IMR-90 (cell line): ENCODE results near the gene TTI1. TPM values are rescaled to one million over a fixed set of nuclear protein-coding genes. Genes with fewer than 3 reads are reported as not detected.
A peak's percentile ranks its signal among the peaks of the same experiment; 100 is the strongest.

Source experiments
- ATAC-seq: fragments of 200-7000 bp; cut with Tn5 transposase; 2 replicates; pipeline ENCODE4 v1.9.1; 2020; ENCODE audit warnings: low read depth, mild to moderate bottlenecking, moderate library complexity
- BruUV-seq: library from RNA; stranded (reverse); fragments of 400-500 nt; replicated peaks from 2 replicates; lab custom pipeline; 2021; lab: Mats Ljungman, UMichigan
- CTCF ChIA-PET: fragments of 300-600 bp; formaldehyde crosslinking; extraction: SDS; loops from one replicate; lab custom pipeline; 2021; ENCODE audit warnings: antibody characterized with exemption; lab: Yijun Ruan, JAX
- POLR2A ChIA-PET: fragments of 300-600 bp; sonication (Branson Sonifier 250); formaldehyde crosslinking; loops from one replicate; lab custom pipeline; 2022; ENCODE audit warnings: antibody characterized with exemption; ENCODE audit not compliant: unreplicated experiment; lab: Charles Lee
- DNase-seq: peaks from one replicate; pipeline ENCODE4 v3.0.0; 2013
- H2AFZ ChIP-seq: replicated peaks from 2 replicates; pipeline ENCODE3; 2013; ENCODE audit warnings: low read length, mild to moderate bottlenecking; ENCODE audit not compliant: poor library complexity
- H2AK5ac ChIP-seq: 2 replicates; pipeline ENCODE4 v1.6.1; 2013; ENCODE audit warnings: low read depth, low read length, inconsistent platforms
- H2AK9ac ChIP-seq: replicated peaks from 2 replicates; pipeline ENCODE3; 2013; ENCODE audit warnings: mild to moderate bottlenecking, low read depth, low read length, moderate library complexity; ENCODE audit not compliant: poor library complexity
- H2BK120ac ChIP-seq: 2 replicates; pipeline ENCODE4 v1.6.1; 2013; ENCODE audit warnings: low read depth, low read length, inconsistent platforms
- H2BK15ac ChIP-seq: 3 replicates; pipeline ENCODE4 v1.6.1; 2013; ENCODE audit warnings: low read depth, low read length, inconsistent platforms
- H2BK20ac ChIP-seq: 2 replicates; pipeline ENCODE4 v1.6.1; 2013; ENCODE audit warnings: low read depth, mild to moderate bottlenecking, inconsistent platforms, low read length, moderate library complexity
- H2BK5ac ChIP-seq: 2 replicates; pipeline ENCODE4 v1.6.1; 2013; ENCODE audit warnings: mild to moderate bottlenecking, low read depth, low read length, inconsistent platforms; ENCODE audit not compliant: poor library complexity, severe bottlenecking
- H3K14ac ChIP-seq: replicated peaks from 2 replicates; pipeline ENCODE4 v1.6.1; 2013; ENCODE audit warnings: low read depth, low read length, inconsistent platforms
- H3K18ac ChIP-seq: 2 replicates; pipeline ENCODE4 v1.6.1; 2013; ENCODE audit warnings: low read depth, low read length, control low read depth
- H3K23ac ChIP-seq: 2 replicates; pipeline ENCODE4 v1.6.1; 2013; ENCODE audit warnings: low read depth, low read length, inconsistent platforms
- H3K27ac ChIP-seq: 2 replicates; pipeline ENCODE4 v1.5.1; 2013; ENCODE audit warnings: mild to moderate bottlenecking, control low read depth, low read length; ENCODE audit not compliant: insufficient read depth
- H3K27me3 ChIP-seq: 2 replicates; pipeline ENCODE4 v1.6.1; 2013; ENCODE audit warnings: low read length; ENCODE audit not compliant: control insufficient read depth, insufficient read depth
- H3K36me3 ChIP-seq: 2 replicates; pipeline ENCODE4 v1.6.1; 2013; ENCODE audit warnings: low read length, mixed read lengths; ENCODE audit not compliant: control insufficient read depth, insufficient read depth
- H3K4ac ChIP-seq: 2 replicates; pipeline ENCODE4 v1.6.1; 2013; ENCODE audit warnings: low read depth, low read length, inconsistent platforms
- H3K4me1 ChIP-seq: 2 replicates; pipeline ENCODE4 v1.6.1; 2013; ENCODE audit warnings: low read length, mixed read lengths; ENCODE audit not compliant: control insufficient read depth, insufficient read depth
- H3K4me2 ChIP-seq: 2 replicates; pipeline ENCODE4 v1.6.1; 2013; ENCODE audit warnings: low read depth, mild to moderate bottlenecking, control low read depth, low read length, moderate library complexity
- H3K4me3 ChIP-seq: 2 replicates; pipeline ENCODE4 v1.5.1; 2013; ENCODE audit warnings: low read depth, mild to moderate bottlenecking, control low read depth, low read length, moderate library complexity; ENCODE audit not compliant: insufficient read depth
- H3K56ac ChIP-seq: 2 replicates; pipeline ENCODE4 v1.6.1; 2013; ENCODE audit warnings: low read length, inconsistent platforms; ENCODE audit not compliant: insufficient read depth; ENCODE audit errors: extremely low read depth
- H3K79me1 ChIP-seq, 2 experiments: 2 replicates each; pipeline ENCODE4 v1.6.1; 2013; ENCODE audit warnings: low read length in 2 of 2, inconsistent platforms in 1 of 2, low read depth in 1 of 2
- H3K9ac ChIP-seq: 2 replicates; pipeline ENCODE4 v1.6.1; 2013; ENCODE audit warnings: low read depth, low read length, control low read depth
- H3K9me1 ChIP-seq: 2 replicates; pipeline ENCODE4 v1.6.1; 2013; ENCODE audit warnings: low read length, inconsistent platforms; ENCODE audit not compliant: insufficient read depth
- H3K9me3 ChIP-seq: 2 replicates; pipeline ENCODE4 v1.6.1; 2013; ENCODE audit warnings: low read length; ENCODE audit not compliant: control insufficient read depth, insufficient read depth
- H4K20me1 ChIP-seq: 2 replicates; pipeline ENCODE4 v1.6.1; 2013; ENCODE audit warnings: low read length, inconsistent platforms; ENCODE audit not compliant: insufficient read depth
- H4K5ac ChIP-seq: 2 replicates; pipeline ENCODE4 v1.6.1; 2013; ENCODE audit warnings: mild to moderate bottlenecking, low read depth, low read length, control low read depth
- H4K8ac ChIP-seq, 2 experiments: 2 replicates each; pipeline ENCODE4 v1.6.1; 2013; ENCODE audit warnings: low read depth in 2 of 2, low read length in 2 of 2, control low read depth in 1 of 2, inconsistent platforms in 1 of 2
- H4K91ac ChIP-seq: 2 replicates; pipeline ENCODE4 v1.6.1; 2013; ENCODE audit warnings: low read depth, low read length, inconsistent platforms; ENCODE audit not compliant: insufficient read depth
- BHLHE40 ChIP-seq: fragments of 150-350 bp; IDR thresholded peaks from 2 replicates; pipeline ENCODE4 v1.6.1; 2016; ENCODE audit warnings: mild to moderate bottlenecking, low read depth, low read length
- MAZ ChIP-seq: IDR thresholded peaks from 2 replicates; pipeline ENCODE4 v1.6.1; 2012; ENCODE audit warnings: low read depth, mild to moderate bottlenecking, low read length, improper control_type of control experiment, moderate library complexity, borderline replicate concordance
- MXI1 ChIP-seq: IDR thresholded peaks from 2 replicates; pipeline ENCODE4 v1.6.1; 2012; ENCODE audit warnings: low read depth, mild to moderate bottlenecking, low read length, moderate library complexity, borderline replicate concordance
- SMC3 ChIP-seq: fragments of 150-350 bp; IDR thresholded peaks from 2 replicates; pipeline ENCODE4 v1.6.1; 2016; ENCODE audit warnings: low read depth, mild to moderate bottlenecking, antibody characterized with exemption, low read length, moderate library complexity
- WGBS, 2 experiments: methylation state at CpG; one replicate each; pipeline versions ENCODE4 v1.1.5 to v1.1.7; 2013; ENCODE audit warnings: missing lambda C conversion rate in 2 of 2; ENCODE audit not compliant: insufficient read length in 1 of 2; ENCODE audit errors: extremely low coverage in 2 of 2; 5-methylcytosine and 5-hydroxymethylcytosine counted together
- dilution Hi-C: fragments of 300-500 bp; cut with HindIII; formaldehyde crosslinking; loops from one replicate; pipeline ENCODE4 v1.14.3; 2018; ENCODE audit warnings: low sequenced_read_pairs; ENCODE audit not compliant: unreplicated experiment
- in situ Hi-C: fragments of 300-500 bp; cut with MboI; formaldehyde crosslinking; loops from 3 replicates; pipeline ENCODE4 v1.14.3; 2019; ENCODE audit warnings: low sequenced_read_pairs, inconsistent platforms, mixed read lengths
- intact Hi-C: fragments of 100-400 bp; cut with micrococcal nuclease; formaldehyde crosslinking; loops from 2 replicates; pipeline ENCODE4 v1.10.0; 2022
- polyA plus RNA-seq, 3 experiments: library from polyadenylated mRNA; depleted of rRNA; stranded (reverse); fragments of >200 nt; gene quantifications; 2 replicates each; pipeline ENCODE4 v1.2.3, GENCODE V29; 2012; ENCODE audit warnings: low replicate concordance in 1 of 3
- total RNA-seq: library from RNA; depleted of rRNA; stranded (reverse); fragments of >200 nt; gene quantifications from 2 replicates; pipeline ENCODE4 v1.2.3, GENCODE V29; 2012

The TTI1 gene
- total and polyA plus RNA-seq, 2 of the 4 experiments (the other 2 are of a cell fraction): 12.5 to 17.6 TPM

DNA sequence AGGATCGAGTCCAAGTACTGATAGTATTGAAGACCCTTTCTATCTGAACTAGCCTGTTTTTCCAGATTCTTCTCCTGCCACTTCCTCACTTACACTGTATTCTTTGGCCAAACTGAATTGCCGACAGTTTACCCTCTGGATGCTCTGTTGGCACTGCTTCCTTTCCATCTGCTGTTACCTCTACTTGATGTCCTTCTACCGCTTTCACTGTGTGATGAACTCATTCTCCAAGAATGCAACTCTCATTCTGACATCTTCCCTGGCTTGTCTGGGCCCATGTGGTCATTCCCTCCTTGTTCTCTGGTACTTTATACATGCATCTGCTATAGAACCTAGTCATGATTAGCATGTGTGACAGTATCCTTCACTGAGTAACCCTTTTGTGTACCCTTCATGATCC lies 16.5 kb upstream of the TTI1 start:
- H2AFZ ChIP-seq: no peak overlapping the region
- TF ChIP-seq BHLHE40: no peak
- peak; percentile 92 for TF ChIP-seq MXI1
- no peak for TF ChIP-seq MAZ
- TF ChIP-seq SMC3: no peak
- DNase-seq (peak; percentile 89), ATAC-seq (peak; percentile 79)
- no peak overlapping the region for H3K4me3 ChIP-seq
- H2BK15ac ChIP-seq: no peak overlapping the region
- H3K4me1 ChIP-seq: peaks cover 2% of the 10 kb centered on the region
- H2AK9ac ChIP-seq: peak overlapping the region; percentile 47
- H3K14ac ChIP-seq: peak overlapping the region; percentile 39; the same call in 1 of the 2 replicates
- H4K8ac ChIP-seq: no peak overlapping the region; a peak in 1 of 4 replicates
- H3K23ac ChIP-seq: no peak overlapping the region
- H2BK20ac ChIP-seq: no peak overlapping the region; the same call in 1 of the 2 replicates
- H3K27ac ChIP-seq: no peak overlapping the region
- H4K91ac ChIP-seq: no peak overlapping the region
- POLR2A ChIA-PET: interaction anchor here (1.0 kb wide), 1 partner anchor 55 kb away, joined by 3 read pairs; no protein-coding TSS in a partner anchor
- H3K79me1 ChIP-seq: peaks cover 40 to 72% of the 10 kb centered on the region in 2 experiments
- peak overlapping the region; percentile 1; the same call in 1 of the 2 replicates for H2AK5ac ChIP-seq
- BruUV-seq: no TSS peak
- H3K9me1 ChIP-seq: peaks cover 5% of the 10 kb centered on the region; the same call in 1 of the 2 replicates
- peaks cover 13% of the 10 kb centered on the region for H3K36me3 ChIP-seq
- H4K5ac ChIP-seq: no peak overlapping the region
- no peak overlapping the region for H3K18ac ChIP-seq
- dilution Hi-C loops (no loop called here), in situ Hi-C loops (loop anchor here (10.0 kb wide), 2 partner anchors 365 to 485 kb away; no protein-coding TSS in a partner anchor), intact Hi-C loops (loop anchor here (5.0 kb wide), 1 partner anchor 147 kb away; the partner anchor contains the start of gene VSTM2L)
- H3K56ac ChIP-seq: no peak overlapping the region
- H3K4me2 ChIP-seq: no peak overlapping the region
- no peaks in the 10 kb centered on the region for H3K27me3 ChIP-seq
- CTCF ChIA-PET: no interaction called here
- peaks cover 23% of the 10 kb centered on the region for H4K20me1 ChIP-seq
- H3K4ac ChIP-seq: peak overlapping the region; percentile 38; the same call in 1 of the 2 replicates
- H2BK5ac ChIP-seq: no peak overlapping the region
- H2BK120ac ChIP-seq: no peak overlapping the region
- 83% methylated on average over 1 of the region's 3 CpGs; no CpG with 5 or more reads in 1 of the 2 experiments for WGBS, 2 experiments
- H3K9ac ChIP-seq: no peak overlapping the region
- H3K9me3 ChIP-seq: no peaks in the 10 kb centered on the region
